ENCODE results near the gene NKX2-3.

DNA sequence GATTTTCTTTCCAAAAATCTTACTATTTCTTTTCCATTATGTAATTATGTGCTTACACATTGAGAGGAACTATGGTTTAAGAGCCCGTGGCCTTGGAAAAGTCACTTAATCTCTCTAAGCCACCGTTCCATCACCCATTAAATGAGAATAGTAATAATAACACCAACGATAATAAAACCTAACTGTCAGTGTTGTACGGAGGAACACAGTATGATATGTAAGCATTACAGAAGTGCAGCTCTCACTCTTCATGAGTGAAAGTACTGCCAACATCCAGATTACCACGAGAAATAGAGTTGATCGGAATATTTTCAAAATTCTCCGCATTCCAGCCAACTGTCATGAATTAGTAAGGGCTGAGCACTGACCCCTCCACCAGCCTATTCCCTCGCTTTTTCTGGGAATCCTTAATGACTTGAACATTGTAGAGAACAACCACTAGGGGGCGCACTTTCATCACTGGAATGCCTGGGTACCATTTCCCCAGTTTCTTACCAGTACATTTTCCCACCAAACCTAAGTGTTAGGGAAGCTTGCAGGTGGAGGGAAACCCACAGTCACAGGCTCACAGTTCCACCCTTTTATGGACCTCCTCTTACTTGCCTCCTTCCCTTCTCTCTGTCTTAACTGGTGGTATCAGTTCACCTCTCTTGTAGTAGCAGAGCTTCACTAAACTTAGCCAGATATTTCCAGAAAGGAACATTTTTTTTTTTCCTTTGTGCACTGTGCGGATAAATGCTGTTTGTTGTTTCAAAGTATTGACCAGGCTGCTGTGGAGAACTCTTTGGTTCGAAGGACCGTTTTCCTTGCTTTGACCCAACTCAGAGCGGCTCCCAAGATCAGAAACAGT, 27.8 kb downstream of the NKX2-3 start:
- TF ChIP-seq, protein P1, sequence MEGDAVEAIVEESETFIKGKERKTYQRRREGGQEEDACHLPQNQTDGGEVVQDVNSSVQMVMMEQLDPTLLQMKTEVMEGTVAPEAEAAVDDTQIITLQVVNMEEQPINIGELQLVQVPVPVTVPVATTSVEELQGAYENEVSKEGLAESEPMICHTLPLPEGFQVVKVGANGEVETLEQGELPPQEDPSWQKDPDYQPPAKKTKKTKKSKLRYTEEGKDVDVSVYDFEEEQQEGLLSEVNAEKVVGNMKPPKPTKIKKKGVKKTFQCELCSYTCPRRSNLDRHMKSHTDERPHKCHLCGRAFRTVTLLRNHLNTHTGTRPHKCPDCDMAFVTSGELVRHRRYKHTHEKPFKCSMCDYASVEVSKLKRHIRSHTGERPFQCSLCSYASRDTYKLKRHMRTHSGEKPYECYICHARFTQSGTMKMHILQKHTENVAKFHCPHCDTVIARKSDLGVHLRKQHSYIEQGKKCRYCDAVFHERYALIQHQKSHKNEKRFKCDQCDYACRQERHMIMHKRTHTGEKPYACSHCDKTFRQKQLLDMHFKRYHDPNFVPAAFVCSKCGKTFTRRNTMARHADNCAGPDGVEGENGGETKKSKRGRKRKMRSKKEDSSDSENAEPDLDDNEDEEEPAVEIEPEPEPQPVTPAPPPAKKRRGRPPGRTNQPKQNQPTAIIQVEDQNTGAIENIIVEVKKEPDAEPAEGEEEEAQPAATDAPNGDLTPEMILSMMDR (conservative IDR thresholded peaks at IDR 0.05; ENCODE audit: low read length), result peak; percentile 96
- no peak for TF ChIP-seq EZH2phosphoT487 (IDR thresholded peaks at IDR 0.05; ENCODE audit: borderline replicate concordance, low read depth, low read length)

Data from OCI-LY7 (cell line).